GM21528 (cell line): ENCODE data around the gene PPP2R5C.
A peak's percentile ranks its signal among the peaks of the same experiment; 100 is the strongest.

Source experiments
- ATAC-seq: cut with Tn5 transposase; IDR thresholded peaks from one replicate; pipeline ENCODE4 v1.9.1; 2021; ENCODE audit warnings: mild to moderate bottlenecking, moderate library complexity; ENCODE audit not compliant: unreplicated experiment, low FRiP score

Gene PPP2R5C

GRCh38 chr14:101858791-101859537 lies 97.5 kb downstream of the PPP2R5C start:
- no peak for ATAC-seq

- no peak for ATAC-seq
Measured at GRCh38 chr14:101859538-101859902, 98.0 kb downstream of the PPP2R5C start.

- ATAC-seq: no peak
Measured at GRCh38 chr14:101859958-101860357, 98.4 kb downstream of the PPP2R5C start.

- ATAC-seq: no peak
Measured at GRCh38 chr14:101861464-101861863, 100.0 kb downstream of the PPP2R5C start.

GRCh38 chr14:101862177-101862576 lies 100.7 kb downstream of the PPP2R5C start:
- no peak for ATAC-seq

- ATAC-seq: no peak
Measured at GRCh38 chr14:101862711-101863110, 101.2 kb downstream of the PPP2R5C start.

GRCh38 chr14:101865288-101865687 lies 103.8 kb downstream of the PPP2R5C start:
- ATAC-seq: no peak

- no peak for ATAC-seq
Measured at GRCh38 chr14:101867854-101868253, 106.3 kb downstream of the PPP2R5C start.

GRCh38 chr14:101869217-101869616 lies 107.7 kb downstream of the PPP2R5C start:
- no peak for ATAC-seq

GRCh38 chr14:101870273-101870939 lies 108.9 kb downstream of the PPP2R5C start:
- ATAC-seq: no peak

GRCh38 chr14:101872346-101872745 lies 110.8 kb downstream of the PPP2R5C start:
- no peak for ATAC-seq

- ATAC-seq: no peak
Measured at GRCh38 chr14:101873076-101873825, 111.7 kb downstream of the PPP2R5C start.

GRCh38 chr14:101873991-101874390 lies 112.5 kb downstream of the PPP2R5C start:
- ATAC-seq: no peak

- ATAC-seq: no peak
Measured at GRCh38 chr14:101875041-101875726, 113.7 kb downstream of the PPP2R5C start.

GRCh38 chr14:101875727-101876554 lies 114.4 kb downstream of the PPP2R5C start:
- ATAC-seq: peak; percentile 37

- peak; percentile 90 for ATAC-seq
Measured at GRCh38 chr14:101876555-101876938, 115.0 kb downstream of the PPP2R5C start.

GRCh38 chr14:101877766-101878165 lies 116.3 kb downstream of the PPP2R5C start:
- no peak for ATAC-seq

GRCh38 chr14:101878211-101878821 lies 116.8 kb downstream of the PPP2R5C start:
- ATAC-seq: no peak

- no peak for ATAC-seq
Measured at GRCh38 chr14:101878822-101879528, 117.5 kb downstream of the PPP2R5C start.
